Measurements from ENCODE around the gene APPL2. TPM values are rescaled to one million over a fixed set of nuclear protein-coding genes. Genes with fewer than 3 reads are reported as not detected.

APPL2 gene
- total RNA-seq, 4 donors from 2014 or later: 28.6 to 30.6 (median 30.3) TPM

DNA sequence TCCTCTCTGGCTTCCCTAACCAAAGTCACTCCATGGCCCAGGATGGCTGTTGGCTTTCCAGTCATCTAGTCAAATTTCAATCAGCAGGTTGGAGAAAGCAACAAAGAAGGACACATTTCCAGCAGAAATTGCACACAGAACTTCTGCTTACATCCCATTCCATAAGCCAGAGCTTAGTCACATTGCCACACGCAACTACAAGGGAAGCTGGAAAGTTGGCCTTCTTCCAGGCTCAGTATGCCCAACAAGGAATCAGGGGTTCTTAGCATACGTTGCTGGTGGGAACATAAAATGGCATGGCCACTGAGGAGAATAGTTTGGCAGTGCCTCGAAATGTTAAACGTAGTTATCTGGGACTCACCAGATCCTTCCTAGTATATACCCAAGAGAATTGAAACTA is 9.3 kb upstream of the APPL2 start:
- Histone ChIP-seq H3K9me3 (no peaks in the 10 kb centered on the region), H3K4me3 (replicated peaks in 1 of 3) (no peak overlapping the region), H3K27me3 (no peaks in the 10 kb centered on the region), H3K4me1 (no peaks in the 10 kb centered on the region), H3K27ac (no peak overlapping the region), H3K36me3 (no peaks in the 10 kb centered on the region)
- intact Hi-C loops (cut with DNase I): no loop called here
- 79% methylated on average over 4 of the region's 4 CpGs for WGBS, 2 donors
- TF ChIP-seq, protein P1, sequence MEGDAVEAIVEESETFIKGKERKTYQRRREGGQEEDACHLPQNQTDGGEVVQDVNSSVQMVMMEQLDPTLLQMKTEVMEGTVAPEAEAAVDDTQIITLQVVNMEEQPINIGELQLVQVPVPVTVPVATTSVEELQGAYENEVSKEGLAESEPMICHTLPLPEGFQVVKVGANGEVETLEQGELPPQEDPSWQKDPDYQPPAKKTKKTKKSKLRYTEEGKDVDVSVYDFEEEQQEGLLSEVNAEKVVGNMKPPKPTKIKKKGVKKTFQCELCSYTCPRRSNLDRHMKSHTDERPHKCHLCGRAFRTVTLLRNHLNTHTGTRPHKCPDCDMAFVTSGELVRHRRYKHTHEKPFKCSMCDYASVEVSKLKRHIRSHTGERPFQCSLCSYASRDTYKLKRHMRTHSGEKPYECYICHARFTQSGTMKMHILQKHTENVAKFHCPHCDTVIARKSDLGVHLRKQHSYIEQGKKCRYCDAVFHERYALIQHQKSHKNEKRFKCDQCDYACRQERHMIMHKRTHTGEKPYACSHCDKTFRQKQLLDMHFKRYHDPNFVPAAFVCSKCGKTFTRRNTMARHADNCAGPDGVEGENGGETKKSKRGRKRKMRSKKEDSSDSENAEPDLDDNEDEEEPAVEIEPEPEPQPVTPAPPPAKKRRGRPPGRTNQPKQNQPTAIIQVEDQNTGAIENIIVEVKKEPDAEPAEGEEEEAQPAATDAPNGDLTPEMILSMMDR (IDR thresholded peaks at IDR 0.05): no peak
- TF ChIP-seq POLR2A (IDR thresholded peaks at IDR 0.05): no peak
- no peak for DNase-seq

DNA sequence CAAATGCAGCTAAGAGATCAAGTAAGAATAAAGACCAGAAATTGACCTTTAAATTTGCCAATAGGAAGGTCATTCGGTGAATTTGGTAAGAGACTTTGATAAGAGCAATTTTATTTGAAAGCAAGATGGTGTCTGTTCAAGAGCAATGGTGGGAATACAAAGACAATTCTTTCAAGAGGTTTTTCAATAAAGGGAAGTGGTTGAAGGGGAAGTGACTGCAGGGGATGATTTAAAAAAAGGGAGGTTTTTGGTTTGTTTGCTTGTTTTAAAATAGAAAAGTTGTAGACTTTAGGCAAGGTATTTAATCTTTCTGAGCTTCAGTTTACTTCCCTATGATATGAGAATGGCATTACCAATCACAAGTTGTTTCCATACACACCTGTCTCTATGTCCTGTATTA is 4.3 kb upstream of the APPL2 start:
- 88 to 90% methylated on average over 1 of the region's 1 CpG for WGBS, 2 donors
- intact Hi-C loops (cut with DNase I): no loop called here
- no peak for DNase-seq
- no peaks in the 10 kb centered on the region for H3K36me3 ChIP-seq
- TF ChIP-seq POLR2A (IDR thresholded peaks at IDR 0.05): no peak
- TF ChIP-seq, protein P1 (IDR thresholded peaks at IDR 0.05): no peak
- no peaks in the 10 kb centered on the region for H3K4me1 ChIP-seq
- H3K9me3 ChIP-seq: no peaks in the 10 kb centered on the region
- H3K4me3 ChIP-seq (replicated peaks in 1 of 3): no peak overlapping the region
- H3K27me3 ChIP-seq: no peaks in the 10 kb centered on the region
- no peak overlapping the region for H3K27ac ChIP-seq

DNA sequence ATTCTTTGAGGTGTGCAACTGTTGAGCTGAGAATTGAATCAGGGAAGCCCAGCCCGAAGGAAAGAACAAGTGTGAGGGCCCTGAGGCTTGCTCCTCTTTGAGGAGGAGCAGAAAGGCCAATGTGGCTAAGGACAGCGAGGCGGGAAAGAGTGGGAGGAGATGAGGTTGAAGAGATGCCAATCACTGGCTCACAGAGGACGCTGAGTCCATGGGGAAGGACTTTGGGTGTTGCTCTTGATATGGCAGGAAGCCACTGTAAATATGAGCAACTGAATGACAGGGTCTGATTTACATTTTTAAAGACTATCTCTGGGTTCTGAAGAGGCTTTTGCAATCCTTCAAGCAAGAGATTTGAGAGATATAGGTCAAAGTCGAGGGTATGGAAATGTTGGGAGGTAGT is 3.3 kb upstream of the APPL2 start:
- Histone ChIP-seq H3K4me3 (replicated peaks in 1 of 3) (no peak overlapping the region), H3K4me1 (peaks cover 9% of the 10 kb centered on the region in 2 donors), H3K36me3 (no peaks in the 10 kb centered on the region), H3K27ac (no peak overlapping the region), H3K27me3 (no peaks in the 10 kb centered on the region), H3K9me3 (no peaks in the 10 kb centered on the region)
- intact Hi-C loops (cut with DNase I): no loop called here
- no peak for DNase-seq
- 72 to 81% methylated on average over 5 of the region's 5 CpGs for WGBS, 2 donors
- TF ChIP-seq, protein P1 (IDR thresholded peaks at IDR 0.05): no peak
- TF ChIP-seq POLR2A (IDR thresholded peaks at IDR 0.05): no peak

GRCh38 chr12:105237666-105238065 is 1.7 kb upstream of the APPL2 start:
- no peak for DNase-seq
- Histone ChIP-seq H3K4me3 (replicated peaks in 1 of 3) (no peak overlapping the region), H3K36me3 (no peaks in the 10 kb centered on the region), H3K9me3 (no peaks in the 10 kb centered on the region), H3K27ac (no peak overlapping the region), H3K27me3 (no peaks in the 10 kb centered on the region), H3K4me1 (peaks cover 19 to 24% of the 10 kb centered on the region in 2 donors)
- intact Hi-C loops (cut with DNase I): no loop called here
- TF ChIP-seq, protein P1 (IDR thresholded peaks at IDR 0.05): no peak
- 90 to 93% methylated on average over 2 of the region's 2 CpGs for WGBS, 2 donors

- intact Hi-C loops (cut with DNase I): no loop called here
- Histone ChIP-seq H3K9me3 (no peaks in the 10 kb centered on the region), H3K27me3 (no peaks in the 10 kb centered on the region), H3K4me1 (peaks cover 19 to 24% of the 10 kb centered on the region in 2 donors), H3K27ac (peak overlapping the region; percentile 91 to 93 (median 93)), H3K36me3 (no peaks in the 10 kb centered on the region), H3K4me3 (replicated peaks in 1 of 3) (peak overlapping the region; percentile 43 to 93 (median 85))
- no peak for TF ChIP-seq POLR2A (IDR thresholded peaks at IDR 0.05)
- TF ChIP-seq, protein P1 (IDR thresholded peaks at IDR 0.05): no peak
- 3% methylated on average over 7 to 8 of the region's 9 CpGs for WGBS, 2 donors
- DNase-seq: no peak
Observed at GRCh38 chr12:105235281-105235731, 668 bp downstream of the APPL2 start.

Measured in thyroid gland (tissue), 4 donors.